SK-N-MC (cell line): ENCODE data around the gene PDE4D.

Experiments used
- DNase-seq: peaks from one replicate; pipeline ENCODE4 v3.0.0-alpha.2; 2011; ENCODE audit warnings: low read depth, low spot score
- H3K27ac ChIP-seq: fragments of 200-600 bp; sonication (generic); 2 replicates; pipeline ENCODE4 v1.5.1; 2016; ENCODE audit warnings: mixed run types
- H3K36me3 ChIP-seq: fragments of 200-600 bp; sonication (generic); 2 replicates; pipeline ENCODE4 v1.6.1; 2017; ENCODE audit warnings: antibody characterized with exemption, low read length, mixed read lengths; ENCODE audit not compliant: insufficient read depth
- H3K4me3 ChIP-seq: fragments of 200-600 bp; sonication (generic); 2 replicates; pipeline ENCODE4 v1.5.1; 2016
- H3K9ac ChIP-seq: fragments of 200-600 bp; sonication (generic); 2 replicates; pipeline ENCODE4 v1.8.0; 2017; ENCODE audit warnings: mixed run types, mixed read lengths; ENCODE audit not compliant: insufficient read length
- H3K9me3 ChIP-seq: fragments of 200-600 bp; sonication (generic); 2 replicates; pipeline ENCODE4 v1.6.1; 2017; ENCODE audit warnings: low read depth, mild to moderate bottlenecking, antibody characterized with exemption, low read length, moderate library complexity, mixed read lengths
- EZH2 ChIP-seq: fragments of 200-600 bp; sonication (generic); IDR thresholded peaks from one replicate; pipeline ENCODE4 v1.6.1; 2017; ENCODE audit warnings: antibody characterized with exemption
- FOXP2 ChIP-seq: optimal IDR thresholded peaks from 2 replicates; pipeline ENCODE3; 2011; ENCODE audit warnings: mild to moderate bottlenecking, moderate library complexity; ENCODE audit not compliant: insufficient read depth; ENCODE audit errors: extremely low read length, control extremely low read depth
- POLR2AphosphoS5 ChIP-seq: IDR thresholded peaks from 2 replicates; pipeline ENCODE4 v1.6.1; 2012; ENCODE audit warnings: mild to moderate bottlenecking, low read depth, low read length, borderline replicate concordance

Gene PDE4D

GRCh38 chr5:59693492-59694309, 199.8 kb downstream of the PDE4D start:
- Histone ChIP-seq H3K4me3 (no peak overlapping the region), H3K9me3 (no peaks in the 10 kb centered on the region), H3K36me3 (no peaks in the 10 kb centered on the region), H3K9ac (no peak overlapping the region), H3K27ac (no peak overlapping the region; the same call in 1 of the 2 replicates)
- DNase-seq: no peak
- TF ChIP-seq POLR2AphosphoS5 (no peak), FOXP2 (no peak), EZH2 (no peak)

GRCh38 chr5:59685793-59686192, 207.7 kb downstream of the PDE4D start:
- no peak overlapping the region for H3K4me3 ChIP-seq

GRCh38 chr5:59685191-59685530, 208.4 kb downstream of the PDE4D start:
- Histone ChIP-seq H3K36me3 (no peaks in the 10 kb centered on the region), H3K9ac (no peak overlapping the region), H3K27ac (no peak overlapping the region), H3K9me3 (no peaks in the 10 kb centered on the region), H3K4me3 (no peak overlapping the region)
- DNase-seq: no peak
- TF ChIP-seq POLR2AphosphoS5: no peak
- no peak for TF ChIP-seq FOXP2
- TF ChIP-seq EZH2: no peak

More at GRCh38 chr5:59685793-59686192, 207.7 kb downstream of the PDE4D start:
- TF ChIP-seq POLR2AphosphoS5 (no peak), FOXP2 (no peak), EZH2 (no peak)
- DNase-seq: no peak
- Histone ChIP-seq H3K9me3 (no peaks in the 10 kb centered on the region), H3K9ac (no peak overlapping the region), H3K27ac (no peak overlapping the region), H3K36me3 (no peaks in the 10 kb centered on the region)

- no peak overlapping the region for H3K27ac ChIP-seq
These were observed 208.9 kb downstream of the PDE4D start for GRCh38 chr5:59684388-59685190.

GRCh38 chr5:59683311-59683710, 210.2 kb downstream of the PDE4D start:
- DNase-seq: no peak
- Histone ChIP-seq H3K36me3 (no peaks in the 10 kb centered on the region), H3K4me3 (no peak overlapping the region), H3K27ac (no peak overlapping the region), H3K9me3 (no peaks in the 10 kb centered on the region), H3K9ac (no peak overlapping the region)
- TF ChIP-seq EZH2 (no peak), POLR2AphosphoS5 (no peak), FOXP2 (no peak)

More at GRCh38 chr5:59684388-59685190, 208.9 kb downstream of the PDE4D start:
- no peaks in the 10 kb centered on the region for H3K9me3 ChIP-seq
- H3K4me3 ChIP-seq: no peak overlapping the region
- TF ChIP-seq POLR2AphosphoS5 (no peak), FOXP2 (no peak), EZH2 (no peak)
- no peak overlapping the region for H3K9ac ChIP-seq
- no peaks in the 10 kb centered on the region for H3K36me3 ChIP-seq
- no peak for DNase-seq

- Histone ChIP-seq H3K9me3 (no peaks in the 10 kb centered on the region), H3K9ac (no peak overlapping the region), H3K27ac (no peak overlapping the region), H3K36me3 (no peaks in the 10 kb centered on the region), H3K4me3 (no peak overlapping the region)
- DNase-seq: no peak
- no peak for TF ChIP-seq POLR2AphosphoS5
- no peak for TF ChIP-seq EZH2
- TF ChIP-seq FOXP2: no peak
These were observed 211.0 kb downstream of the PDE4D start for GRCh38 chr5:59682542-59682941.

- H3K36me3 ChIP-seq: no peaks in the 10 kb centered on the region
- H3K4me3 ChIP-seq: no peak overlapping the region
- DNase-seq: no peak
- H3K9me3 ChIP-seq: no peaks in the 10 kb centered on the region
- H3K27ac ChIP-seq: no peak overlapping the region
- no peak overlapping the region for H3K9ac ChIP-seq
- TF ChIP-seq FOXP2: no peak
- TF ChIP-seq POLR2AphosphoS5: no peak
- TF ChIP-seq EZH2: no peak
These were observed 214.6 kb downstream of the PDE4D start for GRCh38 chr5:59678943-59679342.

- Histone ChIP-seq H3K27ac (no peak overlapping the region), H3K4me3 (no peak overlapping the region), H3K36me3 (no peaks in the 10 kb centered on the region), H3K9me3 (no peaks in the 10 kb centered on the region), H3K9ac (no peak overlapping the region)
- no peak for DNase-seq
- TF ChIP-seq EZH2 (no peak), POLR2AphosphoS5 (no peak), FOXP2 (no peak)
These were observed 218.8 kb downstream of the PDE4D start for GRCh38 chr5:59674763-59675162.

- no peaks in the 10 kb centered on the region for H3K36me3 ChIP-seq
- H3K9me3 ChIP-seq: no peaks in the 10 kb centered on the region
- no peak for TF ChIP-seq FOXP2
- H3K4me3 ChIP-seq: no peak overlapping the region
- no peak overlapping the region for H3K9ac ChIP-seq
- no peak overlapping the region for H3K27ac ChIP-seq
- no peak for DNase-seq
These were observed 220.0 kb downstream of the PDE4D start for GRCh38 chr5:59673438-59674058.
